ENCODE data around the gene TMEM205.
A peak's percentile ranks its signal among the peaks of the same experiment; 100 is the strongest.

The TMEM205 gene

DNA sequence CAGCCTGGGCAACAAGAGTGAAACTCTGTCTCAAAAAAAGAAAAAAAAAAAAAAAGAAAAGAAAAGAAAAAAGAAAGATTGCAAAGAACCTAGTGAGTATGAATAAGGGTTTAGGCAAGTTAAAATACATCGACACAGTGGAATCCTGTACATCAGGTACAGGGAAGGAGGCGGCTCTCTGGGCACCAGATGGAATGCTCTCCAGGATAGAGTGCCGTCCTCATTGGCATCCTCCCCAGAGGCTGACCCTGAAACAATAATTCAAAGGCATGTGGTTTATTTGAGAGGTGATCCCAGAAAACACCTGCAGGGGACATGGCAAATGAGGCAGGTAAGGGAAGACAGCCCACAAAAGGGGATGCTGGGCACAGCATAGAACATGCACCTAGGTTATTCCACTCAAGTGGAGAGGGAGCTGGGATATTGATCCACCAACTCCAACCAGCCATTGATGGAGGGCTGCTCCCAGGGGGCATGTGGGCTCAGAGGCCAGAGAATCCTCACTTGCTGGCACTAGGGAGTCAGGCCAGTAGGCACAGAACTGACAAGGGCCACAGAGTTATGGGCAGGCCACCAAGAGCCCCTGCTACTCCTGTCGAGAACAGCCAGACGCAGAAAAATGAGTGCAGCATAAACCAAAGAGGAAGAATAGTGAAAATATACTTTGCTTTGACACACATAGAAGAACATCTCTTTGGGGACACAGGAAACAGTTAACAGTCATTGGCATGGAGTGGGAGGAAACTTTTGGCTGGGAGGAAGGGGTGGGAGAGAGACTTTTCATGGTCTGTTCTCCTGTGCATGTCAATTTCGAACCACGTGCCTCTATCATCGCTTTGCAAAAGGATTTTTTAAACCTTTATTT is 45.9 kb downstream of the TMEM205 start:
- no peak for DNase-seq (ENCODE audit: low spot score)

DNA sequence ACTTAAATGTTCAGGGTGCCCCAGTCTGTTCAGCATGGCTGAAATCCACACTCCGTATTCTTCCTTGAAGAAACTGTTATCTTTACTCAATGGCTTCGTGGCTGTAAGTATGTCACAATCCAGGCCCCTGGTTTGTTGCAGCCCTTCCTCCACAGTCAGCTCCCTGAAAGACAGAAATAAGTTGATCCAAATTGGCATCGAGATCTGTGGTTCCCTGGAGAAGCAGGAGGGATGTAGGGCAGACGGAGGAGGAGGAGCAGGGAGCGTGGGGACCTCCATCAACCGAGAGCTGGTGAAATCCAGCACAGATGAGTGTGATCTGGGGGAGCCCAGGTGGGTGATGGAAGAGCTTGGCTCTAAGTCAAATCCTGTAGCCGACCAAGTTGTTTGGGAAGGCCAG is 49.8 kb downstream of the TMEM205 start:
- DNase-seq (ENCODE audit: low spot score), result no peak

DNA sequence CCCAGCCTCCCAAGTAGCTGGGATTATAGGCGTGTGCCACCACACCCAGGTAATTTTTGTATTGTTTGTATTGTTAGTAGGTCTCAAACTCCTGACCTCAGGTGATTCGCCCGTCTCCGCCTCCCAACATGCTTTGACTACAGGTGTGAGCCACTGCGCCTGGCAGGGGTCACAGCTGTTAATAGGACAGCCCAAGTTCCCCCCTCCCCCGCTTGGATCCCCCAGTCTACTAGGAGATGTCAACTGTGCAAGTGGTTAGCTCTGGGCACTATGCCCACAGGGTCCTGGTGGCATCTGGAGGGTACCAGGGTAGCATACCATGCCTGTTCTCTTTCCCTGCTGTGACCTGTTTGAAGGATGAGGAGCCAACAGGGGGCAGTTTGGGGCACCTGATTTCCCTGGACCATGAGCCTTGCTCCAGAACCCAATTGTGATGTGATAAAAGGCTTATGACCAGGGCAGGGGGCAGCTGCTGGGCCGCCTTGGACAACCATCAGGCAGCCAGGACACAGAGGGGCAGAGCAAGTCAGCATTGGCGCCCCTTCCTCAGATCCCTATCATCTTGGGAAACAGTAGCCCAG is 50.3 kb downstream of the TMEM205 start, which contains the start of gene TSPAN16:
Gene TSPAN16, plus strand, starts transcription at position 496 of the 581 bp plus-strand sequence. CDS start 138 bp downstream, outside the sequence.
- DNase-seq (ENCODE audit: low spot score), result no peak

DNA sequence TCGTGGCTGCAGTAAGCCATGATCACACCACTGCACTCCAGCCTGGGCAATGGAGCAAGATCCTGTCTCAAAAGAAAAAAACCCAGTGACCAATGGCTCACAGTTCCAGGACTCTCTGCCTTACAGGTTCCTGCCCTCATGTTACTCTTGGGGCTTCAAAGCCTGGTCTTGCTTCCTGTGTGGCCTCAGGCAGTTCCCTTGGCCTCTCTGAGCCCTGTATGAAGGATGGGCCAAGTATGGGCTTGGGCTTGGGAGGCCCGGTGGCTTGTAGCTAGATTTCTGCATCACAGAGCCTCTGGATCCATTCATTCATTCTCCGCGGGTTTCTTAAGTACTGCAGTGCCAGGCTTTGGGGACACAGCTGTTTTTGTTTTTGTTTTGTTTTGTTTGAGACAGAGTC is 50.9 kb downstream of the TMEM205 start:
- DNase-seq (ENCODE audit: low spot score), result no peak

DNA sequence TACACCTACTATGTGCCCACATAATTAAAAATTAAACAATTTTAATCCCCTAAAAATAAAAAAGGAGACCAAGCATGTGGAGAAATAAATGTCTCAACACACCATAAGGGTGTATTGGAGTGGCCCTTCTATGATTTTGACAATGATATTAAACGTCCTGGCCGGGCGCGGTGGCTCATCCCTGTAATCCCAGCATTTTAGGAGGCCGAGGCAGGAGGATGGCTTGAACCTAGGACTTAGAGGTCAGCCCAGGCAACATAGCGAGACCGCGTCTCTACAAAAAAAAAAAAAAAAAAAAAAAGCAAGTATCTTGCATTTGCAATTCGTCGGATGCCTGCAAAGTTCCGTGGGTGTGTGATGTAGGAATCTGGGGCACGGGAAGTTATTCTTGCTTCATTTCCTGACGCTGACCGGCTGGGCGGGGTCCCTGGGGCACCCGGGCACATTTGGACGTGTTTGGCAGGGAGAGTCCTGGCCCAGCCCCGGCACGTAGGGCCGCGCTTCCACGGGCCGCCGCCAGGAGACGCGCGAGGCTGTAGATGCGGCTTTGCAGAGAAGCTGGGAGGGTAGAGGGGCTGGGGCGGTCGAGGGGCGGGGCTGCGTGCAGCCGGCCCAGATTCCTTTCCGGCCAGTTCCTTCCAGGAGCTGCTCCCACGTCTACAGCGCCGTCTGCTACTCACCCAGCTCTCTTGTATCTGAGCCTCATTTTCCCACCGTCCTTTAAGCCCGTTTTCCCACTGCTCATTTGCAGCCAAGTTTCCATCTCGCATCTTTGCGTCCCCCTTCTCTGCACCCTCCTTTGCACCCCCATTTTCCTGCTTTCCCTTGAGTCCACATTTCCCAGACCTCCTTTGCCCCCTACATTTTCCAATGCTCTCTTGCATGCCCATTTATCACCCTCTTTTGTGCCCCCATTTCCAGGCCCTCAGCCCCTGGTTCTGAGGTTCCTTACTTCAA is 52.4 kb downstream of the TMEM205 start:
- DNase-seq (ENCODE audit: low spot score), result peak; percentile 81

Measured in COLO829 (cell line).